Neural progenitor cell (in vitro differentiated cells): ENCODE measurements around the gene UBXN6.

Experiments used
- CTCF ChIP-seq: fragments of 200-600 bp; sonication (generic); IDR thresholded peaks from 2 replicates; pipeline ENCODE4 v1.5.1; 2017; ENCODE audit warnings: antibody characterized with exemption, mild to moderate bottlenecking
- EZH2 ChIP-seq: fragments of 200-600 bp; sonication (generic); IDR thresholded peaks from 2 replicates; pipeline ENCODE4 v1.6.1; 2017; ENCODE audit warnings: antibody characterized with exemption, mild to moderate bottlenecking, moderate library complexity

- TF ChIP-seq CTCF, result no peak
- no peak for TF ChIP-seq EZH2
Measured at GRCh38 chr19:4502282-4503131, 44.9 kb upstream of the UBXN6 start.
